GM12891 (cell line): ENCODE results near the gene NEK6.

Source experiments
- DNase-seq: peaks from one replicate; pipeline ENCODE4 v3.0.0; 2011; ENCODE audit warnings: low spot score; ENCODE audit not compliant: insufficient read length
- FAIRE-seq: peaks from 2 replicates; lab custom pipeline; 2011; peaks lifted over from hg19 to GRCh38; lab: Jason Lieb, UNC
- PAX5 ChIP-seq: IDR thresholded peaks from 2 replicates; pipeline ENCODE4 v1.6.1; 2011; ENCODE audit warnings: low read length, moderate library complexity, mild to moderate bottlenecking; ENCODE audit not compliant: insufficient read depth, severe bottlenecking
- POLR2A ChIP-seq: IDR thresholded peaks from 2 replicates; pipeline ENCODE4 v1.6.1; 2011; ENCODE audit warnings: low read depth, low read length, control low read depth
- POLR2AphosphoS5 ChIP-seq: IDR thresholded peaks from 2 replicates; pipeline ENCODE4 v1.6.1; 2011; ENCODE audit warnings: low read depth, low read length, control low read depth
- POU2F2 ChIP-seq: IDR thresholded peaks from 2 replicates; pipeline ENCODE4 v1.6.1; 2011; ENCODE audit warnings: low read depth, mild to moderate bottlenecking, control low read depth, low read length, moderate library complexity
- SPI1 ChIP-seq: IDR thresholded peaks from 2 replicates; pipeline ENCODE4 v1.6.1; 2011; ENCODE audit warnings: low read depth, low read length, control low read depth
- TAF1 ChIP-seq: IDR thresholded peaks from 2 replicates; pipeline ENCODE4 v1.6.1; 2011; ENCODE audit warnings: low read depth, low read length, control low read depth

NEK6 gene

GRCh38 chr9:124339603-124340146, 81.9 kb downstream of the NEK6 start:
- TF ChIP-seq POU2F2 (no peak), POLR2A (no peak), POLR2AphosphoS5 (no peak), SPI1 (no peak), PAX5 (no peak), TAF1 (no peak)
- FAIRE-seq (no peak), DNase-seq (no peak)

- TF ChIP-seq POU2F2 (no peak), SPI1 (no peak), PAX5 (no peak), POLR2AphosphoS5 (no peak), POLR2A (no peak), TAF1 (no peak)
- DNase-seq, result no peak
- no peak for FAIRE-seq
Measured at GRCh38 chr9:124340219-124341069, 82.7 kb downstream of the NEK6 start.

- DNase-seq, result no peak
- FAIRE-seq, result no peak
- peak; percentile 50; the same call in 1 of the 2 replicates for TF ChIP-seq POLR2AphosphoS5
- TF ChIP-seq PAX5, result no peak
- no peak for TF ChIP-seq POLR2A
Measured at GRCh38 chr9:124341455-124342170, 83.9 kb downstream of the NEK6 start.

GRCh38 chr9:124342402-124342775, 84.6 kb downstream of the NEK6 start:
- no peak for DNase-seq
- no peak for FAIRE-seq
- TF ChIP-seq TAF1, result no peak
- TF ChIP-seq SPI1, result no peak
- TF ChIP-seq POLR2A, result no peak
- no peak for TF ChIP-seq POU2F2
- no peak for TF ChIP-seq POLR2AphosphoS5
- no peak for TF ChIP-seq PAX5

GRCh38 chr9:124342776-124343485, 85.2 kb downstream of the NEK6 start:
- DNase-seq (no peak), FAIRE-seq (no peak)
- TF ChIP-seq POLR2AphosphoS5 (no peak), POU2F2 (no peak), TAF1 (no peak), SPI1 (no peak), POLR2A (no peak), PAX5 (no peak)

- FAIRE-seq, result no peak
- DNase-seq, result no peak
- TF ChIP-seq POLR2AphosphoS5, result no peak
- no peak for TF ChIP-seq PAX5
- TF ChIP-seq TAF1, result no peak
- no peak for TF ChIP-seq POLR2A
- no peak for TF ChIP-seq POU2F2
- no peak for TF ChIP-seq SPI1
Measured at GRCh38 chr9:124343533-124344290, 86.0 kb downstream of the NEK6 start.

GRCh38 chr9:124344291-124345050, 86.7 kb downstream of the NEK6 start:
- FAIRE-seq, result no peak

More at GRCh38 chr9:124344291-124345050, 86.7 kb downstream of the NEK6 start:
- TF ChIP-seq POU2F2, result no peak
- TF ChIP-seq PAX5, result no peak
- TF ChIP-seq POLR2AphosphoS5, result no peak
- no peak for TF ChIP-seq SPI1
- no peak for TF ChIP-seq POLR2A
- TF ChIP-seq TAF1, result no peak
- DNase-seq, result no peak
